ENCODE data around the gene RPL9.

- no peak for TF ChIP-seq ELF4 (IDR thresholded peaks at IDR 0.05)
- TF ChIP-seq FOXK2 (IDR thresholded peaks at IDR 0.05) = no peak
- TF ChIP-seq FOXM1 (IDR thresholded peaks at IDR 0.05; ENCODE audit: borderline replicate concordance) = no peak
- TF ChIP-seq ARNT (IDR thresholded peaks at IDR 0.05) = no peak
- no peak for TF ChIP-seq LEF1 (IDR thresholded peaks at IDR 0.05; ENCODE audit: borderline replicate concordance)
Observed at GRCh38 chr4:39502019-39502663, 43.4 kb upstream of the RPL9 start.
